Skeletal muscle cell (primary cell): ENCODE results near the gene SHC3.

Experiments used
- DNase-seq: peaks from one replicate; pipeline ENCODE4 v3.0.0-alpha.2; 2010; ENCODE audit warnings: low read depth
- H3K4me3 ChIP-seq: 2 replicates; pipeline ENCODE4 v1.5.1; 2011; ENCODE audit warnings: low read depth, mild to moderate bottlenecking, control low read depth, low read length, moderate library complexity

The SHC3 gene

DNA sequence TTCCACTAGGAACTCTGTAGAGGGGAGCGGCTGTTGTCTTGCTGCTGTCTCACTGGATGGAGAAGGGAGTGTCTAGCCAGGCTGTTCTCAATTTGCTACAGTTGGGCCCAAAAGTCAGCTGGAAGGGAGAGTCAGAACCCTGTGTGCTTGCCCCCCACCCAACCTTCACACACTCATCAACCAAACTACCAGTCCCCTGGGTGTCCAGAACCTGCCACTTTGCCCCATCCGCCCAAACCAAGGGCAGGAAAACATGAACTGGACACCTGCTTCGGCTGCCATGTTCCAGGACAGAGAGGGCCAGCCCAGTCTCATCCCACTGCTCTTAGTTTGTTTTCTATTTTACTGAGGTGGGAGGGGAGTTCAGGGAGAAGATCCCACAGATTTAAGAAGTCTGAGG lies 105.2 kb downstream of the SHC3 start:
- H3K4me3 ChIP-seq, result no peak overlapping the region
- DNase-seq, result no peak

DNA sequence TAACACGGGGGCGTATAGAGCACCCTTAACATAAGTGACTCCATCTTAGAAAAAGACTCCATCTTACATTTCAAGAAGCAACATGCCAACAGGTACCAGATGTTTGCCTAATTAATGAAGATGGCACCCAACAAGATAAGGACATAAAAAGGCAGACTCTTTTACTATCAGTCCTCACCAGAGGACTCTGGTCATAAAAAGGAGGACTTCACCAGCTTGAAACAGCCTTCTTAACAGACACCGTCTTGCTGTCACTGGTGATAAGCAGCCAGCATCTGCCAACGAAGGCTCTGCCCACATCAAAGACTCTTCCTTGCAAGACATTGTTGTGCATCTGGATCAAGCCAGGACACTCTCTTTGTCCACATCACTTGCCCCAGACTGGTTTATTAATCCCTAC lies 107.0 kb downstream of the SHC3 start:
- no peak overlapping the region for H3K4me3 ChIP-seq
- DNase-seq, result no peak

DNA sequence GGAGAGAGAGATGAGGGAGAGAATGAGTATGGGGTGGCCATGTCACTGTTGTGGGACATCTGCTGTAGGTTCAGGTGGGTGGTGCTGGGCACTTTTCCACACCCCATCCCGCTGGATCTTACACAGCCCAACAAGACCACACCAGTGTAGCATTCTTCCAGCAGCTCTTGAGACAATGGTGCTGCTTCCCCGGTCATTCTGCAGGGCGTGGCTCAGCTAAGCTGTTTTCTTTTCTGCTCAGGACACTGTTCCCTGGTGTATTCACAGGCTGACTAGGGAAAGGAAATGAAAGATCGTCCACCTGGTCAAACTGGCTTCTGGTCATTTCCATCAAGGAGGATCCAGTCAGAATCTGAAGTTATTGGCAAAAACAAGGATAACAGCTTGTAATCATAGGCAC lies 111.8 kb downstream of the SHC3 start:
- H3K4me3 ChIP-seq, result no peak overlapping the region
- no peak for DNase-seq

DNA sequence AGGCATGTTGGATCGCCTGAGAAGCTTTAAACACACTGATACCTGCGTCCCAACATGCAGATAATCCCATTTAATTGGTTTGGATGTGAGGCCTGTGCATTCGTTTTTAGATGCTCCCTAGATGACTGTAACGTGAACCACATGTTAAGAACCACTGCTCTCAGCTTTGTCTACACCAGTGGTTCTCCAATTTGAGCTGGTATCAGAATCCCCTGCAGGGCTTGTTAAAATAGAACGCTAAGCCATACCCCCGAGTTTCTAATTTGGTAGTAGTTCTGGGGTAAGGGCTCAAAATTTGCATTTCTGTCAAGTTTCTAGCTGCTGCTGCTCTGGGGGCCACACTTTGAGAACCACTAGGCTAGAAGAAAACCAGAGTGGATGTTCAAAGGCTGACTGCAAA lies 112.7 kb downstream of the SHC3 start:
- no peak for DNase-seq
- H3K4me3 ChIP-seq, result no peak overlapping the region

DNA sequence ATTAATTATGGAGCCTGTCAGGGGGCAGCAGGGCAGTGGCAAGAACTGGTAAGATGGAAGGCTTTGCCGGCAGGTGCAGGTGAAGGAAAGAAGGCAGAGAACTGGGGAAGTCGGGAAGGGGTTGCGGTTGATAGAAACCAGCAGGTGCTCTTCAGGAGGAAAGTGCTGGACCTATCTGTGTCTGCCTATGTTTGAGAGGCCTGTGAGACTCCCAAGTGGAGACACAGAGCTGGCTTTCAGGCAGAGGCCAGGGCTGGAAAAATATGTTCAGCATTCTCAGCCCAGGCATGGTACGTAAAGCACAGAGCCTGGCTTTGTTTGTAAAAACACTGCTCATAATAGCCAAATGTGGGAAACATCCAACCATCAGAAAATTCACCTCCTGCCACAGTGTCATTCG lies 117.8 kb downstream of the SHC3 start:
- no peak overlapping the region for H3K4me3 ChIP-seq
- no peak for DNase-seq

DNA sequence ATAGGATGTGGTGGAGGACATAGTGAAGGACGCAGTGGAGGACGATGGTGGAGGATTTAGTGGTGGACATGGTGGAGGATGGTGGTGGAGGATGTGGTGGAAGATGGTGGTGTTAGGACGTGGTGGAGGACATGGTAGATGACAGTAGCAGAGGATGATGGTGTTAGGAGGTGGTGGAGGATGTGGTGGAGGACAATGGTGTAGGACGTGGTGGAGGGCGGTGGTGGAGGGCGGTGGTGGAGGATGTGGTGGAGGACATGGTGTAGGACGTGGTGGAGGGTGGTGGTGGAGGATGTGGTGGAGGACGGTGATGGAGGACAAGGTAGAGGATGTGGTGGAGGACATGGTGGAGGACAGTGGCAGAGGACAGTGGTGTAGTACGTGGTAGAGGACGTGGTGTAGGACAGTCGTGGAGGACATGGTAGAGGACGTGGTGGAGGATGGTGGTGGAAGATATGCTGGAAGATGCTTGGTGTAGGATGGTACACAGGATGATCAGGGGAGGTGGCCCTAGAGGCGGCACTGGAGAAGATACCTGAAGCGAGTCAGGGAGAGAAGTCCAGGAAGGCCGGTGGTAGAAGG lies 118.6 kb downstream of the SHC3 start:
- DNase-seq, result no peak

DNA sequence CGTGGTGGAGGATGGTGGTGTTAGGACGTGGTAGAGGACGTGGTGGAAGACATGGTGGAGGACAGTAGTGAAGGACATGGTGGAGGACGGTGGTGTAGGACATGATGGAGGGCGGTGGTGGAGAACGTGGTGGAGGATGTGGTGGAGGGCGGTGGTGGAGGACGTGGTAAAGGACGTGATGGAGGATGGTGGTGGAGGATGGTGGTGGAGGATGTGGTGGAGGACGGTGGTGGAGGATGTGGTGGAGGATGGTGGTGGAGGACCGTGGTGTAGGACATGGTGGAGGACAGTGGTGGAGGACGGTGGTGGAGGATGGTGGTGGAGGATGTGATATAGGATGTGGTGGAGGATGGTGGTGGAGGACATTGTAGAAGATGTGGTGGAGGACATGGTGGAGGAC lies 119.7 kb downstream of the SHC3 start:
- H3K4me3 ChIP-seq, result no peak overlapping the region
- no peak for DNase-seq

More for the DNA sequence above, 118.6 kb downstream of the SHC3 start:
- no peak overlapping the region for H3K4me3 ChIP-seq

DNA sequence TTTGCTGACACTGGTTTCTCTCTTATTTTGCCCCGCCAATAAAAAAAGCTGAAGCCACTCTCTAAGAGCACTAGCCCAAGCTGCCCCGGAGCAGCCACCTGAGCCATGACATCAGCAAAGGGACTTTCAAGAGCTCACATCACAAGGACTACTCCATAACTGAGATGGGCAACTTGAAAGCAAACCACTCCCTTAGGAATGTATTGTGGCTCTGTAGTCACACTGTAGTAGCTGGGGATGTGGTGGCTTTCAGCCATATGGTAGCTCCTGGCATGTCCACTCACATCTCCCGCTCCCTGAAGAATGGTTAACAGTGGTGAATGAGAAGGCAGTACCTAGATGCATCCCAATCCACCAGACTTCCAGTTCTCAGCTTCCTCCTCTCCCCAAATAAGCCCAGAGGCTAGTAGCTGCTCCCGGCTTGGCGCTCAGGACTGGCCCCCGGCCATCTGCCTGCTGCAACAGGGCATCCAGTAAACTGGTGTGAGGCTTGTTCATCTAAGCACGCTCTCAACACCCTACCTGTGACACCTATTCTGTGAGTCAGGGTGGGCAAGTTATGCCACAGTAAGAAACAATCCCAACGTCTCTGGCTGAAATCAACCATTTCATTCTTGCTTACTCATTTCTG lies 123.6 kb downstream of the SHC3 start:
- H3K4me3 ChIP-seq, result no peak overlapping the region
- no peak for DNase-seq

DNA sequence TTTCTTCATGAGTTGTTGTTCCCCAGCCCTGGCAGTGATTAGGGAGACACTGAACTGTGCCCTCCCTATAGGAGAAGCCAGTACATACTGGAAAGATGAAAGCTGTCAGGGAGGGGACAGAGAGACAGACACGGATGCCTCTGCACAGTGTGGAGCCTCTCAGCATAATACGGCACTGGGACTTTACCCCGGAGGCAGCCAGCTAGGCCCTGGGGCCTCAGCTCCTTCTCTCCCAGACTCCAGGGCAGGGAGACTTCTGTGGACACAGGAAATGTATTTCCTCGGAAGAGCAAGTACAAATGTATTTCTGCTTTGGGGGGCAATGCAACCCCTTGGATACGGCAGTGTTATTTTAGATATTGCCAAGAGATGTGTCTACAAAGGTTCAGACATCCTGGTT lies 125.3 kb downstream of the SHC3 start:
- no peak for DNase-seq

DNA sequence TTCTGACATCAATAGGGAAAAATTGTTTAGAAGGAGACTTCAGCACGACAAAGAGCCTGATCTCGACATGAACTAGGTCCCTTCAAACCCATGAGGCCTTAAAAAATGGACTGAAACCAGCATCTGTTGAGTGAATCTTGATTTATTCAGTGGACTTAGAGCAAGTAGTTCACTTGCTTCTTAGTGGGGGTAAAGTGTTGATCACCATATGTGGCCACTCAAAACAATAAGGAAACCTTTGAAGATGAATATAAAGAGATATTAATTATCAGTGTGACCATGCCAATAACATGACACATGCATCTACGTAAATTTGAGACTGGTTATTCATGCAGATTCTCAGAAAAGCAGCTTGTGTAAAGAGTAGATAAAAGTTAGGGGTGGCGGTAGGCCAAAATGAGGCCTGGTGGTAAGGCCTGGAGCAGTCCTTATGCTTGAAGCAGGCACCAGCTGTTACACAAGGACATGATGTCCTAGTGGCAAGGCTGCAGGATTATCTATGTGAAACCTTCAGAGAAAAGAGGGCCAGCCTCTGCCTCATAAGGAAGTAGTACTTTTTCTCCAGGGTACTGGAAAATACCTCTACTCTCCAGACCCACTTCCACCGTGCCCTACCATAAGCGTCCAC lies 126.0 kb downstream of the SHC3 start:
- DNase-seq, result no peak
- H3K4me3 ChIP-seq, result no peak overlapping the region

More for the DNA sequence above, 125.3 kb downstream of the SHC3 start:
- H3K4me3 ChIP-seq, result no peak overlapping the region

DNA sequence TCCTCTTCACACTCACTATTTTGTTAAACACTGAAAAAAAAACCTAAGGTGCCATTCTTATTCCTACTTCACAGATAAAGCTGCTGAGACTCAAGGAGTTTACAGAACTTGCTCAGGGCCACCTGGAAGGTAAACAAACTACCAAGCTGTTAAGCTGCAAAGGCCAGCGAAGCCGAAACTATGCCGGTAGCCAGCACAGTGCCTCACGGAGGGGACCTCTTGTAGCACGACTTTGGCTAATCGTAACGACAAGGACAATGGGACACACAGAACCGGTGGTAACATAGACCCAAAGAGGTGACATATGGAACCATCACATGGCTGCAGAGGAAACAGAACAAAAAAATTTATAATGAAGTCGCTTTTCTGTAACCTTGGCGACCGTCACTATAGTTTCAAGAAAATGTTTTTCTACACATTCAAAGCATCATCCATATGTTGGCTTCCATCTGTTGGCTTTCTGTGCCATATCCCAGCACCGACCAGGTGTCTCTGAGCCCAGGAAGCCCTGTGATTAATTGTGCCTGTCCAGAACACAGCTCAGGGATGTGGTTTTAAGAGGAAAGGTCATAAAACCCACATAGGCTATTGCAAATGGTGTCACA lies 127.1 kb downstream of the SHC3 start:
- no peak overlapping the region for H3K4me3 ChIP-seq
- no peak for DNase-seq

DNA sequence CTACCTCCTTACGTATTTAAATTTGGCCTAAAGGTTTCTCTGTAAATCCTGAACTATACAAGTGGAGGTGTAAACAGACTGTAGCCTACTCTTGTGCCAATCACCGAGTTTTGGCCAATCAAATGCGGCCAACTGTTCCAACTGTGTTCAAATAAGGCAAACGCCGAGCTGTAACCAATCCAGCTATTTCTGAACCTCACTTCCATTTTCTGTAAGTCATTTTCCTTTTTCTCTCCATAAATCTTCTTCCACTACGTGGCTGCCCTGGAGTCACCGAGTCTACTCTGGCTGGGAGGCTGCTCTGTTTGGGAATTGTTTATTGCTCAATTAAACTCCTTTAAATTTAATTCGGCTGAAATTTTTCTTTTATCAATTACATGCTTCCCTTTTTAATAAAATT lies 129.0 kb downstream of the SHC3 start:
- no peak overlapping the region for H3K4me3 ChIP-seq
- no peak for DNase-seq

DNA sequence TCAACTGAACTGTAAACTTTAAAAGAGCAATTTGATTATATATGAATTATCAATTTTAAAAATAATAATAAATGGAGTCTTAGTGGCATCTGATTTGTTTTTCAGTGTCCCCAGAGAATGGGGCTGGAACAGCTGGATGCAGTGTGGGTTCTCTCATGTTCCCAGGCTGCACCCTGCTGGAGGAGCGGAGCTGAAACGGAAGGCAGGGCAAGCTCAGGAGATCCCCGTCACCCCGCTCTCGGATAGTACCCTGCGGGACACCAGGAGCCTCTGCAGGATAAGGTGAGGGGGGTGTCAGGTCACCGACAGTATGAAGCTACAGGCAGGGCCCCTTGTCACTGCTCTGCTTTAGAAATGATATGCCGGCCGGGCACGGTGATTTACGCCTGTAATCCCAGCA lies 130.0 kb downstream of the SHC3 start:
- DNase-seq, result no peak
- no peak overlapping the region for H3K4me3 ChIP-seq

DNA sequence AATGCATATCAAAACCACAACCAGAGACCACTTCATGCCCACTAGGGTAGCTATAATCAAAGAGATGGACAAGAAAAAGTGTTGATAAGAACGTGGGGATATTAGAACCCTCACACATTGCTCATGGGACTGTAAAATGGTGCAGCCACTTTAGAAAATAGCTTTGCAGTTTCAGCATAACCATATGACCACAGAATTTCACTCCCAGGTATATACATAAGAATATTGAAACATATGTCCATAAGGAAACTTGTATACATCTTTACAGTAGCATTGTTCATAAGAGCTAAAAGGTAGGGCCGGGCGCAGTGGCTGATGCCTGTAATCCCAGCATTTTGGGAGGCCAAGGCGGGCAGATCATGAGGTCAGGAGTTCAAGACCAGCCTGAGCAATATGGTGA lies 131.0 kb downstream of the SHC3 start:
- no peak for DNase-seq
- H3K4me3 ChIP-seq, result no peak overlapping the region

DNA sequence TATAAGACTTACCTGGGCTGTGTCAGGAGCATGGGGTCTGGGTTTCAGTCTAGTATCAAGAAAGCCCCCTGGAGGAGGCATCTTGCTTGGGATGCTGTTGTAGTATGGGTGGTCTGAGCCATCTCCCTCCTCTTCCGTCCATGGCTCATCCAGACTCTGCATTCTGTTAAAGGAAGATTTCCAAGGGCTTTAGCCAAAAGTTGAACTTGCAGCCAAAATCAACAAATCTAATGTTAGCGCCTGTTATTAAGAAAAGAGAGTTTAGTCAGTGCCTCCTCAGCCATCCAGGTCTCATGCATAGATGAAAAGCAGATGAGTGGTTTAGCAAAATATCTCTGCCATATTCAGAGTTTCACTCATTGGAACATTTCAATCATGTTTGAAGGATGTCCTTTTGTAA lies 131.8 kb downstream of the SHC3 start:
- H3K4me3 ChIP-seq, result no peak overlapping the region
- DNase-seq, result no peak

DNA sequence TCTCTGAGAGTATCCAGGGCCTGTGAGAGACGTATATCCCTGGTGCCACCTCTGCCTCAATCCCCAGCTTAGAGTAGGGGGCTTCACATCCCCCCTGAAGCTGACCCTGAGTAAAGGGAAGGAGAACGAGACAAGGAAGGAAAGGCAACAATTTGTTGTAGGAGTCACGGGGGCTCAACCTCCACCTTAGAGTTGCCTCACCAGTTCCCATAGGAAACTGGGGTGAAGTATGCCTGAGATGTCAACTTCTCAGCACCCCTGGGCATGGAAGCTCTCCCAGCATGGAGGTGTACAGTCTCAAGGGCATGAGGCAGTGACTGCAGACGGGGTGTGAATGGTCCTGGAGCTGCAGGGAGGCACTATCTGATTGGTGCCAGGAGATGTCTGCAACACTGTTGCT lies 133.7 kb downstream of the SHC3 start:
- DNase-seq, result no peak
- H3K4me3 ChIP-seq, result no peak overlapping the region

DNA sequence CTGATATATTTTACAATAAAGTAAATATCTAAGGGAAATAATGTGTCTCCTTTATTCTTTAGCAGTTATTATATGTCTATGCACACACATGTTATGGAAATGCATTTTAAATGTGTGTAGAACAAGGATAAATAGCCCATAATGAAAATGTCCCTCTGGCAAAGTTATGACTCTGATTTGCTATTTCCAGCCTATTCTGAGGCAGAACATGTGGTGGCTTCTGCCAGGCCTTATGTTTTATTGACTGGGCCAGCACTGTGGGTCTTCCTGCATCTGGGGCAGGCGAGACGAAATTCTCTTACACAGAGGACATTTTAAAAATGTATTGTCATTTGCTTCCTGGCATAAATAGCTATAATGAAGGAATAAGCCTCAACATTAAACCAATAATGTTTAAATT lies 134.5 kb downstream of the SHC3 start:
- no peak overlapping the region for H3K4me3 ChIP-seq
- DNase-seq, result no peak

DNA sequence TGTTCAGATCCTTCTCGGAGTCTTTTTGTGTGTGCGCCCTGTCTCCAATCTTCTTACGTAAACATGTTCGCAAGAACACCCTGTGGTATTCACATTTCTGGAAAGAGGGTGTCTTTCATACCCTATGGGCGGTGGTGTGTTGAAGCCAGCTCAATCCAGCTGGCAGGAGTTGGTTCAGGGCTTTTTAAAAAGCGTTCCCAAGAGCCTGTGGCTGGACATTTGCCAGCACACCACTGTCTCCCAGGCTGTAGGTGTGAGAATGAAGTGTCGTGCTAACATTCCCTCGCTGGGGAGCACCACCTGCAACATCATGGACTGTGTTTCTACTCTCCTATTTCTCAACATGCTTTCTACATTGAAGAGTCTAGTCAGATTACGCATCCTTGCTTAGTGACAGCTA lies 135.6 kb downstream of the SHC3 start:
- no peak overlapping the region for H3K4me3 ChIP-seq
- no peak for DNase-seq

DNA sequence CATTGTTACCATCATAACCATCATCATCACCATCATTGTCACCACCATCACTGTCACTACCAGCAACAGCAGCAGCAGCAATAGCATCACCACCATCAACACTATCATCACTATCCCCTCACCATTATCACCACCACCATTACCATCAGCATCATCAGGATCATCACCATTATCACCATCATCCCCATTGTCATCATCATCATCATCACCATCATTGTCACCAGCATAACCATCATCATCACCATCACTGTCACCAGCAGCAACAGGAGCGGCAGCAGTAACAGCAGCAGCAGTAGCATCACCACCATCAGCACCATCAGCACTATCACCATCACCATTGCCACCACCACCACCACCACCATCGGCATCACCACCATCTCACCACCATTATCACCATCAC lies 139.0 kb downstream of the SHC3 start:
- DNase-seq, result no peak
- H3K4me3 ChIP-seq, result no peak overlapping the region

DNA sequence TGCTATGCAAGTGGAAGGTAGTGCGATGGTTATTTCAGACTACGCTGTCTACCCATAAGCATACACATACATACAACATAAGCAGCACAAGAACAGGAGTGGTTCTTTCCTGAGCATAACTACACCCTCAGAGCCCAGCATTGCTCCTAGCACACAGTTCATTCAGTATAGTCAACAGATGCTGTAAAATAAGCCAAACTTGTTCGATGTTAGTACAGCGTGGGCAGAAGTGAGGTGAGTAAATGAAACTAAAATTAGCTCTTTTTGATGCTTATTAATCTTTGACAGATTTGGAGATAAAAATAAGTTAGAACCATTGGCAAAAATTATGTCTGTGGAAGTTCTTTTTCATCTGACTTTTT lies 139.5 kb downstream of the SHC3 start:
- H3K4me3 ChIP-seq, result no peak overlapping the region
- no peak for DNase-seq
